Caki2 (cell line): ENCODE results near the gene C2orf78. TPM values are rescaled to one million over a fixed set of nuclear protein-coding genes. Genes with fewer than 3 reads are reported as not detected.
"Not testable (repeated sequence)": the region's sequence is repeated elsewhere in the genome, so short reads cannot be mapped to it uniquely, and the experiment has no call there.

Source experiments
- DNase-seq: peaks from one replicate; pipeline ENCODE4 v3.0.0-alpha.2; 2015; ENCODE audit warnings: low read depth
- in situ Hi-C: cut with HindIII; loops from 2 replicates; pipeline ENCODE4 v1.10.0; 2016; ENCODE audit warnings: low sequenced_read_pairs, low pct_unique_long_range_greater_than_20kb, mixed read lengths
- total RNA-seq: library from RNA; depleted of rRNA; stranded (reverse); fragments of >200 nt; shearing (Covaris generic); gene quantifications from 2 replicates; pipeline ENCODE4 v1.2.3, GENCODE V29; 2014; ENCODE audit warnings: low replicate concordance; rRNA removed

Gene C2orf78
- total RNA-seq = not detected in 2 replicates

- in situ Hi-C loops, DNase-seq: not testable (repeated sequence)
Observed at GRCh38 chr2:73783883-73784282, at the start of gene C2orf78. Gene C2orf78 (plus strand): TSS chr2:73784183. CDS start chr2:73784310, 127 bp downstream.

DNA sequence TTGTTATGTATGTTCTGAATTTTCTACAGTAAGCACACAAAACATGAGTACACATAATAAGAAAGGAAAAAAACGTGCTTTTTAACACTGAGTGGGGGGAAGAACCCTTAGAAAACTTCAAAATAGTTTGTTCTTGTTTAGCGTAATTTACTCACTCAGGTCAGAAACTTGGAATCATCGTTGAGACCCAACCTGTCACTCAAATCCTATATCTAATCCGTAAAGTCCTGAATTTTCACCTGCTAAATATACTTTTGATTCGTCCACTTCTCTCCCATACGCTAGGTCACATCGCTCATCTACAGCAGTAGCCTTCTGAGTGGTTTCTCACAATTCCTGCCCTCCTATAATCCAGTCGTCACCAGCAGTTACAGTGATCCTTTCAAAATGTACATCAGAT lies 47.6 kb upstream of the C2orf78 start:
- DNase-seq = no peak
- in situ Hi-C loops = no loop called here

DNA sequence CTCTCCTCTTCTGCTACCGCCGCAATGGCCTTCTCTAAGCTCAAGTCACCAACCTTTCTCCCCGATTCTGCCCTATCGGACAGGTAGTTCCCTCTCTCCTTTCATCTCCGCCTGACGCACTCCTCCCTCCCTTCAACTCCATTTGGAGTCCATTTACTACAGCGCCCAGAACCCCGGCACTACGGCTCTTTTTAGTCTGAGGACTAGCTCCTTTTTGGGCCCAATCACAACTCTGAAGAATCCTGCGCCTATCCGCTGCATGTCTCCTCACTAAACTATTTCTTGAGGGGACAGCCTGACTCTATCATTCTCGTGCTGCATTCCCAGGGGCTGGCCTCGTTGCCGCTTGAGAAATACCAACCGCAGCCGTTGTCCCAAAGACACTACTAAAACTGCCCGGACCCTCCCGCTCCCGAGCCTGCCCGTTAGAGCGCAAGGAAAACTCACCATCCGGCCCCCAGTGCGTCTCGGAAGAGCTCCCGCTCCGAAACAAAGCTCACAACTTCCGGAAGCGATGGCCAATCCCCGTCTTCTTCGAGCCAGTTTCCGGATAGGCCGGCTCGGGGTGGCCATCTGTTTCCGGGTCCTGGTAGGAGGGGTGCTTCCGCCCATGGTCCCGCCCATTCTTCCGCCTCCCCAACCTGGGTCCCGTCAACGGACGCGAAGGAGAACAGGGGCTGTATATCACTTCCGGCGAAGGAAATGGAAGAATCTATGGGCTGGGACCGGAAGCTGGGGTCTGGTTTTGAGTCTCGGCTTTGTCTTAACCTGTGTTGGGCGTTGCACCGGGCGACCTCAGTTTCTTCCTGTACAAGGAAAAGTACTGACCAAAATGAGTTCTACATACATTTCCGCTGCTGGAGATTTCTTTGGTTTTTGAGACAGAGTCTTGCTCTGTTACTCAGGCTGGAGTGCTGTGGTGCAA lies 46.9 kb upstream of the C2orf78 start, which contains the start of gene TPRKB:
TSS of gene TPRKB (minus strand) at position 491 of the 925 bp plus-strand sequence. CDS start 2,776 bp downstream, outside the sequence.
- in situ Hi-C loops = no loop called here
- DNase-seq = peak; percentile 97

GRCh38 chr2:73739101-73739500 lies 44.9 kb upstream of the C2orf78 start:
- no peak for DNase-seq
- in situ Hi-C loops = no loop called here

GRCh38 chr2:73740767-73741166 lies 43.2 kb upstream of the C2orf78 start:
- in situ Hi-C loops = no loop called here
- no peak for DNase-seq

- in situ Hi-C loops = no loop called here
- no peak for DNase-seq
Observed at GRCh38 chr2:73746015-73746876, 37.7 kb upstream of the C2orf78 start.

- no peak for DNase-seq
Observed at GRCh38 chr2:73746877-73747208, 37.1 kb upstream of the C2orf78 start.

DNA sequence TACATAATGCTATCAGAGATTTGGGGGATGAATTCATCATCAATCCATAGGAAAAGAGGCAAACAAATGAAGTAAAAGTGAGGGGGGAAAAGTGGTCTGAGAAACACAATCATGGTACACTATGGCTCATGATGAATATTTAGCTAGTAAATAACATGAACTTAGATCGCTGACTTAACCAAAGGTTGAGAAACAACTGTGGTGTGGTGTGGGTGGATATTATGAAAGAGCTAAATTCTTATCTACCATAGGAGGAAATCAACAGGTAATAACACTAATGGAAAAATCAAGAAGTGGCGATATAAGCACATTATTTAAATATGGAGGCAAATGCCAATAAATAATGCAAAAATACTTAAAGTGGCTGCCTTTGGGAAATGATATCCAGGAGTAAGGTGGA lies 34.7 kb upstream of the C2orf78 start:
- no peak for DNase-seq
- in situ Hi-C loops = no loop called here

More at GRCh38 chr2:73746877-73747208, 37.1 kb upstream of the C2orf78 start:
- in situ Hi-C loops = no loop called here

DNA sequence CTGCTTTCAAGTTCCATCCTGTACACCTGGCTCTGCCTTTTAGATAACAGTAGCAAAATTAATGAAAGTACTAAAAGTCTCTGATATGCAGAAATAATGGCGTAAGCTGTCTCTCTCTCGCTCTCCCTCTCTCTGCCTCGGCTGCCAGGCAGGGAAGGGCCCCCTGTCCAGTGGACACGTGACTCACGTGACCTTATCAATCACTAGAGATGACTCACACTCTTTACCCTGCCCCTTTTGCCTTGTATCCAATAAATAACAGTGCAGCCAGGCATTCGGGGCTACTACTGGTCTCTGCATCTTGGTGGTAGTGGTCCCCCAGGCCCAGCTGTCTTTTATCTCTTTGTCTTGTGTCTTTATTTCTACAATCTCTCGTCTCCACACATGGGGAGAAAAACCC lies 29.7 kb upstream of the C2orf78 start:
- in situ Hi-C loops, DNase-seq: not testable (repeated sequence)

DNA sequence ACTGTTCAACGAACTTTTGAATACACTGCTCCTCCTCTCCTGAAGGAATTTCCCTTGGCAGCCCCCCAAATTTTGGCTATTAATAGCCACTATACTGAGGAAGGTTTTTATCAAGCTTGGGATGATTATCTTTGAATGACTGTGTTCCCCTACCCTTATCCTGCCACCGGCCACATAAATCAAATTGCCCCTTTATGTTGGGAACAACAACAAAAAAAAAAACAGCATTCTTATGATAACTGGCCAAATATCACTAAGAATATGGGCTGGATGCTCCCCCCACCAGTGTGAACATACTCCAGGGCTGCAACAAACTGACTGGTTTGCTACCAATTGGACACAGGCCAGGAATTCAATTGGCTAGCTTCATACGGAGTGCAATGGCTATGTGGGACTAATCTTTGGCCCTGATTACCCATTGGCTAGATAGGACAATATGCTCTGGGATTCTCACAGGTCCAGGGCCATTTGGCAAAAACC lies 24.7 kb upstream of the C2orf78 start:
- no peak for DNase-seq
- in situ Hi-C loops = no loop called here

DNA sequence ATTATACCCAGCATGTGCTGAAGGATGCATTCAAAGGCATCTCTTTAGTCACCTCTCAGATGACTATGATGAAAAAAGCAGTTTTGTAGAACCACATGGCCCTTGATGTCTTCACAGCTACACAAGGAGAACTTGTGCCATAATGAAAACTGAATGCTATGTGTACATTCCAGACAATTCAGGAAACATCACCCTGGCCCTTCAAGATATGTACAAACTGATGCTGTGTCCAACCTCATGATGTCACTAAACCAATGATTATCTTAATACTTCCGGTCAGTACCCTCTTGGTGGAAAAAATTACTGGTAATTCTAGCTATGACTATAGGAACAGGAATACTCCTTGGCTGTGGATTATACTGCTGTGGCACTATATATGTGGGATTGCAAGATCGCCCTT lies 24.1 kb upstream of the C2orf78 start:
- in situ Hi-C loops = no loop called here
- no peak for DNase-seq

DNA sequence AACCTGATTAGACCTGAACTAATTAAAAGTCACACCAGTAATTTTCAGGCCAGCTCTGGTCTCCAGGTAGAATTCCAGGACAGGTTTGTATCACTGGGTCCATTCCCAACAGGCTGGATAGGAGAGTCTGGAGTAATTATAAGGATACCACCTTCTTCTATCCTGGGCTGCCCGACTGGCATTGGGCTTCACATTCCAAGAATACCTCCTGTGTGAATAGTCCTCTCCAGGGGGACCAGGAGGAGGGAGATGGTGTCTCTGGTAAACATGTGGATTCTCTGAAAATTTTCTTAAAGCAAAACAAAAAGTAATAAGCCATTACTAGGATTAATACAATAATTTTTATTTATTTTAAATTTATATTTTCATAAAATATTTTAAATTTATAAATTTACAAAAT lies 21.4 kb upstream of the C2orf78 start:
- DNase-seq = no peak
- in situ Hi-C loops = no loop called here

DNA sequence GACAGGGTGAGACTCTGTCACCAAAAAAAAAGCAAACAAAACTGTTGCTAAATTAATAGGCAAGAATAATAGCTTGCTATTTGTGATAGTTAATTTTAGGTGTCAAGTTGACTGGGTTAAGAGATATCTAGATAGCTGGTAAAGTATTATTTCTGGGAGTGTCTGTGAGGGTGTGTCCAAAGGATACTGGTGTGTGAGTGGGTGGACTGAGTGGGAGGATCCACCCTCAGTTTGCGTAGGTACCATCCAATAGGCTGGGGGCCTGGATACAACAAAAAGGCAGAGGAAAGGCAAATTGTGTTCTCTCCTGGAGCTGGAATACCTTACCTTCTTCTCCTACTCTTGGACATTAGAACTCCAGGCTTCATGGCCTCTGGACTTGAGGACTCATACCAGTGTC lies 19.0 kb upstream of the C2orf78 start:
- DNase-seq = no peak
- in situ Hi-C loops = no loop called here

GRCh38 chr2:73766349-73766748 lies 17.6 kb upstream of the C2orf78 start:
- in situ Hi-C loops = no loop called here
- no peak for DNase-seq

DNA sequence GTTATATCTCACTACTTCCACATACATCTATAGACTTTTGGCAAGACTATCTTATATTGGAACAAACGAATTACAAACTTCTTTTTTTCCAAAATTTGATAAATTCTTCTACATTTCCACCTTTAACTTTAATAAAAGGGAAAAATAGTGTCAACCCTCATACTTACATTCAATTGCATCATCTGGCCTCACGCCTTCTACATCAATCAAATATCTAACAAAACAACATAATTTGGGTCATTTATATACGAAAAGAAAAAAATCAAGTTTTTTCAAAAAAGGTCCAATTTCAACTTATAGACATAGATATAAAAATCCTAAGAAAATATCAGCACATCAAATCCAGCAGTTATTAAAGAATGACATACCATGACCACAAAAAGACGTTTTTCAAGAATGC lies 17.0 kb upstream of the C2orf78 start:
- in situ Hi-C loops = no loop called here
- DNase-seq = no peak

- in situ Hi-C loops = no loop called here
- no peak for DNase-seq
Observed at GRCh38 chr2:73770725-73771124, 13.3 kb upstream of the C2orf78 start.

DNA sequence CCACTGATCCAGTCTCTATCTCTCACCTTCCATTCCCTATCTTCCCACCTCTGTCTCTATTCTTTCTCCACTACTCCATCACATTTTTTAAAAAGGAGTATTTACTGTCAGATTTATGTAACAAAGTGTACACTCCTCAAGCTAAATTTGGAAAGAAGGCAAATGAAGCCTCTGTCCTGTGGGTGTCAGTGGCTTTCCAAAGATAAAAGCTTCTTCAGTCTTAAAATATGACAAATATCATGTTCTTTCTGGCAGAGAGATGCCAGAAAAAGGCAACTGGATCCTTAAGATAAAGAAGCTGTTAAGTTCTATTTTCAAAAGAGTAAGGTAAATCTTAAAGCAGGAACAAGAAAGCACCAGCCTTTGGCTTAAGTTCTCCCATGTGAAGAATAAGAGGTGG lies 11.2 kb upstream of the C2orf78 start:
- no peak for DNase-seq
- in situ Hi-C loops = no loop called here

GRCh38 chr2:73776381-73776780 lies 7.6 kb upstream of the C2orf78 start:
- DNase-seq = no peak
- in situ Hi-C loops = no loop called here
